WTC11 (cell line): ENCODE data around the gene ADIG. TPM values are rescaled to one million over a fixed set of nuclear protein-coding genes. Genes with fewer than 3 reads are reported as not detected.

Source experiments
- ATAC-seq: fragments of 200-7000 bp; cut with Tn5 transposase; 2 replicates; pipeline ENCODE4 v1.10.0; 2021; ENCODE audit warnings: mild to moderate bottlenecking, moderate library complexity
- CTCF ChIA-PET: fragments of 300-600 bp; sonication (Branson Sonifier 250); formaldehyde crosslinking; loops from one replicate; lab custom pipeline; 2021; ENCODE audit warnings: antibody characterized with exemption; lab: Charles Lee
- POLR2A ChIA-PET: fragments of 350-600 bp; sonication (Branson Sonifier 250); formaldehyde crosslinking; loops from one replicate; lab custom pipeline; 2021; ENCODE audit warnings: antibody characterized with exemption; lab: Charles Lee
- DNase-seq: peaks from one replicate; pipeline ENCODE4 v3.0.0; 2021; ENCODE audit warnings: low spot score
- H3K27ac Mint-ChIP-seq: 2 replicates; pipeline ENCODE4 v1.8.0; 2021; ENCODE audit warnings: mixed read lengths
- H3K27me3 Mint-ChIP-seq: 2 replicates; pipeline ENCODE4 v1.8.0; 2021; ENCODE audit warnings: low read depth, mild to moderate bottlenecking, moderate library complexity, mixed read lengths
- H3K36me3 Mint-ChIP-seq: 2 replicates; pipeline ENCODE4 v1.8.0; 2021; ENCODE audit warnings: mixed read lengths
- H3K4me1 Mint-ChIP-seq: 2 replicates; pipeline ENCODE4 v1.8.0; 2022; ENCODE audit warnings: mixed read lengths
- H3K4me3 Mint-ChIP-seq: 2 replicates; pipeline ENCODE4 v1.8.0; 2021; ENCODE audit warnings: mild to moderate bottlenecking, moderate library complexity, mixed read lengths
- H3K9me3 Mint-ChIP-seq: 2 replicates; pipeline ENCODE4 v1.8.0; 2021; ENCODE audit warnings: mixed read lengths
- CREB1 ChIP-seq: sonication (generic); formaldehyde crosslinking; IDR thresholded peaks from 2 replicates; pipeline ENCODE4 v1.8.0; 2023; ENCODE audit warnings: mild to moderate bottlenecking, missing genetic modification reagents
- EMX1 ChIP-seq: fragments of 250-450 bp; sonication (Bioruptor Pico); IDR thresholded peaks from 2 replicates; pipeline ENCODE4 v1.8.0; 2021; ENCODE audit warnings: mild to moderate bottlenecking
- GRHL2 ChIP-seq: fragments of 250-450 bp; sonication (Bioruptor Pico); IDR thresholded peaks from 2 replicates; pipeline ENCODE4 v1.8.0; 2022; ENCODE audit warnings: mild to moderate bottlenecking, moderate library complexity; ENCODE audit not compliant: insufficient replicate concordance, severe bottlenecking
- JAZF1 ChIP-seq: fragments of 250-450 bp; sonication (Bioruptor Pico); IDR thresholded peaks from 2 replicates; pipeline ENCODE4 v1.9.0; 2021; ENCODE audit warnings: moderate library complexity, mild to moderate bottlenecking, inconsistent platforms
- KAT7 ChIP-seq: sonication (generic); formaldehyde crosslinking; IDR thresholded peaks from 2 replicates; pipeline ENCODE4 v1.8.1; 2023; ENCODE audit warnings: missing genetic modification reagents, mild to moderate bottlenecking, borderline replicate concordance
- PRRX2 ChIP-seq: fragments of 250-450 bp; sonication (Bioruptor Pico); IDR thresholded peaks from 2 replicates; pipeline ENCODE4 v1.8.0; 2021; ENCODE audit warnings: mild to moderate bottlenecking
- SOX15 ChIP-seq: fragments of 250-450 bp; sonication (Bioruptor Pico); IDR thresholded peaks from 2 replicates; pipeline ENCODE4 v1.9.0; 2021; ENCODE audit warnings: mild to moderate bottlenecking
- TP53 ChIP-seq: sonication (generic); formaldehyde crosslinking; IDR thresholded peaks from 2 replicates; pipeline ENCODE4 v1.8.1; 2023; ENCODE audit warnings: mild to moderate bottlenecking, missing genetic modification reagents
- ZBTB21 ChIP-seq: sonication (generic); formaldehyde crosslinking; IDR thresholded peaks from 2 replicates; pipeline ENCODE4 v1.8.1; 2023; ENCODE audit warnings: mild to moderate bottlenecking, missing genetic modification reagents, borderline replicate concordance
- ZNF138 ChIP-seq: sonication (generic); formaldehyde crosslinking; conservative IDR thresholded peaks from 2 replicates; pipeline ENCODE4 v1.8.1; 2022; ENCODE audit warnings: mild to moderate bottlenecking, moderate library complexity, missing genetic modification reagents
- ZNF423 ChIP-seq: fragments of 250-450 bp; sonication (Bioruptor Pico); IDR thresholded peaks from 2 replicates; pipeline ENCODE4 v2.1.2; 2022; ENCODE audit warnings: mild to moderate bottlenecking, moderate library complexity
- ZNF671 ChIP-seq: fragments of 250-450 bp; sonication (Bioruptor Pico); IDR thresholded peaks from 2 replicates; pipeline ENCODE4 v1.8.0; 2021; ENCODE audit warnings: mild to moderate bottlenecking
- total RNA-seq: library from RNA; stranded (reverse); gene quantifications from 3 replicates; pipeline ENCODE4 v1.2.3, GENCODE V29; 2021
- TF ChIP-seq, protein P1 (sequence below): sonication (generic); formaldehyde crosslinking; IDR thresholded peaks from 2 replicates; pipeline ENCODE4 v1.8.1; 2022; ENCODE audit warnings: low read depth, mild to moderate bottlenecking, moderate library complexity, missing genetic modification reagents, borderline replicate concordance
- TF ChIP-seq, protein P2 (sequence below): sonication (generic); formaldehyde crosslinking; conservative IDR thresholded peaks from 2 replicates; pipeline ENCODE4 v1.8.1; 2022; ENCODE audit warnings: mild to moderate bottlenecking, missing genetic modification reagents
- TF ChIP-seq, protein P3 (sequence below): sonication (generic); formaldehyde crosslinking; IDR thresholded peaks from 2 replicates; pipeline ENCODE4 v1.8.1; 2023; ENCODE audit warnings: mild to moderate bottlenecking, missing genetic modification reagents, moderate library complexity
- TF ChIP-seq, protein P4 (sequence below): sonication (generic); formaldehyde crosslinking; IDR thresholded peaks from 2 replicates; pipeline ENCODE4 v1.8.0; 2022; ENCODE audit warnings: mild to moderate bottlenecking, missing genetic modification reagents
- TF ChIP-seq, protein P5 (sequence below): sonication (generic); formaldehyde crosslinking; IDR thresholded peaks from 2 replicates; pipeline ENCODE4 v1.8.1; 2022; ENCODE audit warnings: missing genetic modification reagents, borderline replicate concordance
- TF ChIP-seq, protein P6 (sequence below): fragments of 250-450 bp; sonication (Bioruptor Pico); IDR thresholded peaks from 2 replicates; pipeline ENCODE4 v1.9.0; 2021; ENCODE audit warnings: moderate library complexity, mild to moderate bottlenecking, inconsistent platforms, borderline replicate concordance
- TF ChIP-seq, protein P7 (sequence below): sonication (generic); formaldehyde crosslinking; IDR thresholded peaks from 2 replicates; pipeline ENCODE4 v1.8.1; 2023; ENCODE audit warnings: mild to moderate bottlenecking, missing genetic modification reagents
- TF ChIP-seq, protein P8 (sequence below): sonication (generic); formaldehyde crosslinking; IDR thresholded peaks from 2 replicates; pipeline ENCODE4 v1.8.1; 2022; ENCODE audit warnings: low read depth, missing genetic modification reagents, borderline replicate concordance

The ADIG gene
- total RNA-seq, 1 experiment from 2014 or later, result not detected

DNA sequence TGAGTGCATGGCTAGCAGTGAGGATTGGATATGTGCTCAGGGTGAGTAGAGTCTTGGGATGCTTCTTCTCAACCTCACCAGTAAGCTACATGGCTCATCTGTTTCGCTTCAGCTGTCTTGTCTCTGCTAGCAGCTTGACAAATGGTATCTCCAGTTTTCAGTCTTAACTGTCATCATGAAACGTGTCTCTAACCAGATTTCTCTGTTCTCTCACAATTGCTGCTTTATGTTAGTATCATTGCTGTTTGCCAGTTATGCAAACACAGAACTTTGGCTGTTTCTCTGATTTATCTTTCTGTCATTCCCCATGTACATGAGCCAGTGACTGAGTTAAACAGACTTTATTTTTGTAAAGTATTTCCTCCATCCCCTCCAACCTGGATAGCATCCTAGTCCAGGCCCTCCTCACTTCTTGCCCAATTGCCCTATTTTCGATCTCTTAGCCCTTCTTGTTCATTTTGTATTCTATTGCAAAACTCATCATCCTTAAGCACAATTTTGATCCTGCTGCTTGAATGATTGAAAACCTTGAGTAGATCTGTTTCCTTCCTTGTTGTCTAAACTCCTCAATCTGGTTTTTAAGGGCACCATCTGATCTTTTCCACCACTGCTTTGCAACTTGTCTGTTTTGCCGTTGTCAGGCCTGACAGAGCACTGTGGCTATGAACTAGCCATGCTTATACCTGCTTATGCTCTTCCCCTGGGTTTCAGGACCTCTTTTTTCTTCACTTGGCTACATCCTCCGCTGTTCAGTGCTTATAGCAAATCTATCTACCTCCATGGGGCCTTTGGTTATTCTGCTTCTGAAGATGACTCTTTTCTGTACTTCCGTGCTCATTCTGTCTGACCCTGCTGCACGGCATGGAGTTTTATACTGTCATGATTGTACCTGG, 37.7 kb upstream of the ADIG start:
- Mint-ChIP-seq H3K4me3 (no peak overlapping the region), H3K36me3 (peaks cover 48% of the 10 kb centered on the region), H3K9me3 (no peaks in the 10 kb centered on the region), H3K27ac (no peak overlapping the region), H3K4me1 (no peaks in the 10 kb centered on the region), H3K27me3 (no peaks in the 10 kb centered on the region)
- POLR2A ChIA-PET, result no interaction called here
- DNase-seq, result no peak
- TF ChIP-seq, protein P1, sequence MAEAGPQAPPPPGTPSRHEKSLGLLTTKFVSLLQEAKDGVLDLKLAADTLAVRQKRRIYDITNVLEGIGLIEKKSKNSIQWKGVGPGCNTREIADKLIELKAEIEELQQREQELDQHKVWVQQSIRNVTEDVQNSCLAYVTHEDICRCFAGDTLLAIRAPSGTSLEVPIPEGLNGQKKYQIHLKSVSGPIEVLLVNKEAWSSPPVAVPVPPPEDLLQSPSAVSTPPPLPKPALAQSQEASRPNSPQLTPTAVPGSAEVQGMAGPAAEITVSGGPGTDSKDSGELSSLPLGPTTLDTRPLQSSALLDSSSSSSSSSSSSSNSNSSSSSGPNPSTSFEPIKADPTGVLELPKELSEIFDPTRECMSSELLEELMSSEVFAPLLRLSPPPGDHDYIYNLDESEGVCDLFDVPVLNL (CRISPR knock-in tag), result no peak
- no peak for TF ChIP-seq KAT7 (CRISPR knock-in tag)
- TF ChIP-seq, protein P2, sequence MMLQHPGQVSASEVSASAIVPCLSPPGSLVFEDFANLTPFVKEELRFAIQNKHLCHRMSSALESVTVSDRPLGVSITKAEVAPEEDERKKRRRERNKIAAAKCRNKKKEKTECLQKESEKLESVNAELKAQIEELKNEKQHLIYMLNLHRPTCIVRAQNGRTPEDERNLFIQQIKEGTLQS, result no peak
- CTCF ChIA-PET, result no interaction called here
- ATAC-seq, result no peak

DNA sequence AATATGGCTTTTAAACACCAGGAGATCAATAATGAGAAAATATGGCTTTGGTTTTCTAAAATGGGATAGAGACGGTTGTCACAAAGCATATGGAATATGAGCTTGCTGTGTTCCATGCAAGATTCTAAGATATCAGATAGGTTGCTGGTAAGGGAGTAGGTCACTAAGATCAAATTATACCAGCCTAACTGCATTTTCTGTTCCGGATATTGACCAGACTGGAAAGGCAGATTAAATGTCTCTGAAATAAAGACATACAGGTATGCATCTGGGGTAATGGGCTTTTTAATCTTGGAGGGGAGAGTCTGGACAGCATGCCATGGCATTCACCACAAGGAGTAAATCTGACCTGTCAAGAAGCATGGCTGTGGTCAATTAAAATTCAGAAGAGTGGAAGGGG, 35.2 kb upstream of the ADIG start:
- ATAC-seq, result no peak
- Mint-ChIP-seq H3K27me3 (no peaks in the 10 kb centered on the region), H3K9me3 (no peaks in the 10 kb centered on the region), H3K36me3 (peaks cover 41% of the 10 kb centered on the region), H3K4me1 (no peaks in the 10 kb centered on the region), H3K27ac (no peak overlapping the region), H3K4me3 (no peak overlapping the region)
- POLR2A ChIA-PET, result no interaction called here
- DNase-seq, result no peak
- CTCF ChIA-PET, result no interaction called here
- no peak for TF ChIP-seq CREB1 (CRISPR knock-in tag)
- TF ChIP-seq SOX15 (CRISPR knock-in tag), result no peak
- no peak for TF ChIP-seq JAZF1 (CRISPR knock-in tag)
- TF ChIP-seq, protein P3, sequence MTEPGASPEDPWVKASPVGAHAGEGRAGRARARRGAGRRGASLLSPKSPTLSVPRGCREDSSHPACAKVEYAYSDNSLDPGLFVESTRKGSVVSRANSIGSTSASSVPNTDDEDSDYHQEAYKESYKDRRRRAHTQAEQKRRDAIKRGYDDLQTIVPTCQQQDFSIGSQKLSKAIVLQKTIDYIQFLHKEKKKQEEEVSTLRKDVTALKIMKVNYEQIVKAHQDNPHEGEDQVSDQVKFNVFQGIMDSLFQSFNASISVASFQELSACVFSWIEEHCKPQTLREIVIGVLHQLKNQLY (CRISPR knock-in tag), result no peak
- no peak for TF ChIP-seq EMX1 (CRISPR knock-in tag)
- TF ChIP-seq, protein P4, sequence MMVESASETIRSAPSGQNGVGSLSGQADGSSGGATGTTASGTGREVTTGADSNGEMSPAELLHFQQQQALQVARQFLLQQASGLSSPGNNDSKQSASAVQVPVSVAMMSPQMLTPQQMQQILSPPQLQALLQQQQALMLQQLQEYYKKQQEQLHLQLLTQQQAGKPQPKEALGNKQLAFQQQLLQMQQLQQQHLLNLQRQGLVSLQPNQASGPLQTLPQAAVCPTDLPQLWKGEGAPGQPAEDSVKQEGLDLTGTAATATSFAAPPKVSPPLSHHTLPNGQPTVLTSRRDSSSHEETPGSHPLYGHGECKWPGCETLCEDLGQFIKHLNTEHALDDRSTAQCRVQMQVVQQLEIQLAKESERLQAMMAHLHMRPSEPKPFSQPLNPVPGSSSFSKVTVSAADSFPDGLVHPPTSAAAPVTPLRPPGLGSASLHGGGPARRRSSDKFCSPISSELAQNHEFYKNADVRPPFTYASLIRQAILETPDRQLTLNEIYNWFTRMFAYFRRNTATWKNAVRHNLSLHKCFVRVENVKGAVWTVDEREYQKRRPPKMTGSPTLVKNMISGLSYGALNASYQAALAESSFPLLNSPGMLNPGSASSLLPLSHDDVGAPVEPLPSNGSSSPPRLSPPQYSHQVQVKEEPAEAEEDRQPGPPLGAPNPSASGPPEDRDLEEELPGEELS (CRISPR knock-in tag), result no peak
- no peak for TF ChIP-seq ZNF671 (CRISPR knock-in tag)
- TF ChIP-seq, protein P5, sequence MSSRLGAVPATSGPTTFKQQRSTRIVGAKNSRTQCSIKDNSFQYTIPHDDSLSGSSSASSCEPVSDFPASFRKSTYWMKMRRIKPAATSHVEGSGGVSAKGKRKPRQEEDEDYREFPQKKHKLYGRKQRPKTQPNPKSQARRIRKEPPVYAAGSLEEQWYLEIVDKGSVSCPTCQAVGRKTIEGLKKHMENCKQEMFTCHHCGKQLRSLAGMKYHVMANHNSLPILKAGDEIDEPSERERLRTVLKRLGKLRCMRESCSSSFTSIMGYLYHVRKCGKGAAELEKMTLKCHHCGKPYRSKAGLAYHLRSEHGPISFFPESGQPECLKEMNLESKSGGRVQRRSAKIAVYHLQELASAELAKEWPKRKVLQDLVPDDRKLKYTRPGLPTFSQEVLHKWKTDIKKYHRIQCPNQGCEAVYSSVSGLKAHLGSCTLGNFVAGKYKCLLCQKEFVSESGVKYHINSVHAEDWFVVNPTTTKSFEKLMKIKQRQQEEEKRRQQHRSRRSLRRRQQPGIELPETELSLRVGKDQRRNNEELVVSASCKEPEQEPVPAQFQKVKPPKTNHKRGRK (CRISPR knock-in tag), result no peak
- no peak for TF ChIP-seq GRHL2
- no peak for TF ChIP-seq ZNF138 (CRISPR knock-in tag)
- TF ChIP-seq, protein P6, sequence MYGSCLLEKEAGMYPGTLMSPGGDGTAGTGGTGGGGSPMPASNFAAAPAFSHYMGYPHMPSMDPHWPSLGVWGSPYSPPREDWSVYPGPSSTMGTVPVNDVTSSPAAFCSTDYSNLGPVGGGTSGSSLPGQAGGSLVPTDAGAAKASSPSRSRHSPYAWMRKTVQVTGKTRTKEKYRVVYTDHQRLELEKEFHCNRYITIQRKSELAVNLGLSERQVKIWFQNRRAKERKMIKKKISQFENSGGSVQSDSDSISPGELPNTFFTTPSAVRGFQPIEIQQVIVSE (CRISPR knock-in tag), result no peak
- TF ChIP-seq, protein P1 (CRISPR knock-in tag), result no peak
- TF ChIP-seq PRRX2 (CRISPR knock-in tag), result no peak
- no peak for TF ChIP-seq ZNF423
- no peak for TF ChIP-seq TP53 (CRISPR knock-in tag)
- TF ChIP-seq, protein P7, sequence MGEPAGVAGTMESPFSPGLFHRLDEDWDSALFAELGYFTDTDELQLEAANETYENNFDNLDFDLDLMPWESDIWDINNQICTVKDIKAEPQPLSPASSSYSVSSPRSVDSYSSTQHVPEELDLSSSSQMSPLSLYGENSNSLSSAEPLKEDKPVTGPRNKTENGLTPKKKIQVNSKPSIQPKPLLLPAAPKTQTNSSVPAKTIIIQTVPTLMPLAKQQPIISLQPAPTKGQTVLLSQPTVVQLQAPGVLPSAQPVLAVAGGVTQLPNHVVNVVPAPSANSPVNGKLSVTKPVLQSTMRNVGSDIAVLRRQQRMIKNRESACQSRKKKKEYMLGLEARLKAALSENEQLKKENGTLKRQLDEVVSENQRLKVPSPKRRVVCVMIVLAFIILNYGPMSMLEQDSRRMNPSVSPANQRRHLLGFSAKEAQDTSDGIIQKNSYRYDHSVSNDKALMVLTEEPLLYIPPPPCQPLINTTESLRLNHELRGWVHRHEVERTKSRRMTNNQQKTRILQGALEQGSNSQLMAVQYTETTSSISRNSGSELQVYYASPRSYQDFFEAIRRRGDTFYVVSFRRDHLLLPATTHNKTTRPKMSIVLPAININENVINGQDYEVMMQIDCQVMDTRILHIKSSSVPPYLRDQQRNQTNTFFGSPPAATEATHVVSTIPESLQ (CRISPR knock-in tag), result no peak
- TF ChIP-seq, protein P8, sequence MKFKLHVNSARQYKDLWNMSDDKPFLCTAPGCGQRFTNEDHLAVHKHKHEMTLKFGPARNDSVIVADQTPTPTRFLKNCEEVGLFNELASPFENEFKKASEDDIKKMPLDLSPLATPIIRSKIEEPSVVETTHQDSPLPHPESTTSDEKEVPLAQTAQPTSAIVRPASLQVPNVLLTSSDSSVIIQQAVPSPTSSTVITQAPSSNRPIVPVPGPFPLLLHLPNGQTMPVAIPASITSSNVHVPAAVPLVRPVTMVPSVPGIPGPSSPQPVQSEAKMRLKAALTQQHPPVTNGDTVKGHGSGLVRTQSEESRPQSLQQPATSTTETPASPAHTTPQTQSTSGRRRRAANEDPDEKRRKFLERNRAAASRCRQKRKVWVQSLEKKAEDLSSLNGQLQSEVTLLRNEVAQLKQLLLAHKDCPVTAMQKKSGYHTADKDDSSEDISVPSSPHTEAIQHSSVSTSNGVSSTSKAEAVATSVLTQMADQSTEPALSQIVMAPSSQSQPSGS, result no peak
- TF ChIP-seq ZBTB21 (CRISPR knock-in tag), result no peak
